COLO829 (cell line): ENCODE data around the gene NAPG.
"Not testable (repeated sequence)": the region's sequence is repeated elsewhere in the genome, so short reads cannot be mapped to it uniquely, and the experiment has no call there.

Experiments
- DNase-seq: peaks from one replicate; pipeline ENCODE4 v3.0.0; 2012; ENCODE audit warnings: low spot score

The NAPG gene

DNA sequence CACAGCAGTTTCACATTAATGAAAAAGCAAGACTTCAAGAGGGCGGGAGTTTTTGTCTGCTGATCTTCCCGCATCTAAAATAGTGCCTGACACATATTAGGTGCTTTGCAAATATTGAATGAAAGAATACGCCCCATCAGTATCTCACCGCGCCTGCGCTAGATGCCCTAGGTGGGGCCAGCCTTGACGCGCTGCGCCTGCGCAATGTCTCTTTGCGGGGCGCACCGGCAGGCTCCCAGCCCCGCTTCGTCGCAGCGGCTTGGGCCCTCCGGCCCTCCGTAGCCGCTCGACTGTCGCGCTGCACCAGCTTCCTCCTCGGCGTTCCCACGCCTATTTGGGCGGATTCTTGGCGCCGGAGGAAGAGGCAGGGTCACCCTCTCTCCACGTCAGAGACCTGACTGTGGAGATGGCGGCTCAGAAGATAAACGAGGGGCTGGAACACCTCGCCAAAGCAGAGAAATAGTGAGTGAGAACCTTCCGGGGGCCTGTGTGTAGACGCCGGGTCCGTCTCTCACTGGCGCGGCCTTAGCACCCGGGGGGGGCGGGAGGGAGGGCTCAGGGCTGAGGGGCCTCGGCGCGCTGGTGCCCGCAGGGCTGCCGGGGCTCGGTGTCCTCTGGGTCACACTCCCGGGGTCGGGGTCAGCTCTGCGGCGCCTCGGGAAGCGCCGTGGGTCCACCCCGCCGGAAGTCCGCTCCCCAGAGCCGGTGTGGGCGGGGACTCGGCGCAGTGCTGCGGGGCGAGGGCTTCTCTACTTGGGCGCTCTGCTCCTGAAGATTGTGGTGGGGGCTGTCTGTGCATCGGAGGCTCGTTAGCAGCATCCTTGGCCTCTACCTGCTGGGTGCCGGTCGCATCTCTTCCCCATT lies at the start of gene NAPG:
NAPG (plus strand) TSS at position 331 of the 864 bp plus-strand sequence; CDS start at position 407, 76 bp downstream.
- DNase-seq: peak; percentile 91

DNA sequence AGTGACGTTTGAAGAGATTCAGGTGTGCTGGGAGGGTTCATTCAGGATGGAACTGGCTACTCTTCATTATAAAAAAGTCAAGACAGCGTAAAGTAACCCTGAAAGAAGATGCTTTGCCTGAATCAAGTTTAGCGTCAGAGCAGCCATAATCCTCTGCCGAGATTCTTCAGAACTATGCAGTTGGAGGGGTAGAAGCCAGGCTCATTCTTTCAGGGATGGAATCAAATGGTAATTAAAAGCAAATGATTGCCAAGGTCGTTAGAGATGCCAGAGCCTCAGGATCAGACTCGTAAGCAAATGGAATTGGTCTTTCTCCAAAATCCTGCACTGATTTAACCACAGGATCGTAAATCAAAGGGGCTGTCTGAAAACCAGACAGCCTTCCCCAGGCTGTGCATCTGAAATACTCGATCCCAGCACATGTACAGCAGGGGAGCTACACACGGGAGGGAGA lies 49.5 kb upstream of the NAPG start:
- DNase-seq: no peak

DNA sequence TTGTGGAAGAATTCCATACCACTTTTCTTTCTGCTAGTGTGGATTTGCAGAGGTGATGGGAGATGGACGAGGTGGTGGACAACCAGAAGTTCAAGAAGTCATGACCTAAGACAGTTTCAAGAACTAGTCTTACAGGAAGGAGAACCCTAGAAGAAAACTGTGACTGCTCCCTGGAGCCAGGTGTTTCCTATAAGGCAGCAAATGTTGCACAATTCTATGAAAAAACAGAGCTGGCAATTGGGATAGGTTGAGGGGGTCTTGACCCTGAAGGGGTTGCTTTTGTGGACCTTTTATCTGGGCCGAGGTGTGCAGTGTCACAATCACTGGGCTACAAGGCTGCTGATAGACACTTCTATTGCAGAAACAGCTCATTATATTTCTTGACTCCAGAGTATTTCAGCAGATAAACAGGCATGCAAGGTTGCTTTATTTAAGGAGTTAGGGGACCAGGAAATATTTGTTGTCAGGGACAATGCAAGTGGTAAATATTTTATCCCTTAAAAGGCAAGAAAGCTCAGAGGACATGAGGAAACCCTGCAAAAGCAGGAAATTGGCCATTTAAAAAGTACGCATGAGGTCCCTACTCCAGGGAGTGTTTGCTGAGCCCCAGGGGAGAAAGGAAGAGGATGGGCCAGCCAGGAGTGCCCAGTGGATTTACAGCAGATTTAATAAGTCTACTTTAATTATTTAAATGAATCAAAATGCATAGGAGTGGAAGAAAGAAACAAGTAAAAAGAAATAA lies 48.5 kb upstream of the NAPG start:
- DNase-seq: no peak

- no peak for DNase-seq
These were observed 48.0 kb upstream of the NAPG start for GRCh38 chr18:10477863-10478260.

DNA sequence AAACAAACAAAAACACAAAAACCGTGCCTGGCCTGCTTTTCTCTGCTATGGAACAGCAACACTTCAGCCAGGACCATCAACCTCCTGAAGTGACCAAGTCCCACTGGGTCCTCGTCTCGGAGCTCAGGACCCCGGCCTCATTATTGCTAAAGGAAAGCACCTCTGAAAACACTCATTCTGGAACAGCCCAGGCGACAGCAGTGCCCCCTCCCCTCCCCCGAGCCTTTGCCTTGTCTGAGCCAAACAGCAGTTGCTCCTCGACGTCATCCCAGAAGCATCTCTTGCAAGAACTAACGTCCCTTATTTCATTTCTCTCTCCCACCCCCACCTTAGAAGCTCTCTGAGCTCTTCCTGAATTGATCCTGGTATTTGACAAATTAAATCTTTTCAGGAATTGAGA lies 44.0 kb upstream of the NAPG start:
- no peak for DNase-seq

DNA sequence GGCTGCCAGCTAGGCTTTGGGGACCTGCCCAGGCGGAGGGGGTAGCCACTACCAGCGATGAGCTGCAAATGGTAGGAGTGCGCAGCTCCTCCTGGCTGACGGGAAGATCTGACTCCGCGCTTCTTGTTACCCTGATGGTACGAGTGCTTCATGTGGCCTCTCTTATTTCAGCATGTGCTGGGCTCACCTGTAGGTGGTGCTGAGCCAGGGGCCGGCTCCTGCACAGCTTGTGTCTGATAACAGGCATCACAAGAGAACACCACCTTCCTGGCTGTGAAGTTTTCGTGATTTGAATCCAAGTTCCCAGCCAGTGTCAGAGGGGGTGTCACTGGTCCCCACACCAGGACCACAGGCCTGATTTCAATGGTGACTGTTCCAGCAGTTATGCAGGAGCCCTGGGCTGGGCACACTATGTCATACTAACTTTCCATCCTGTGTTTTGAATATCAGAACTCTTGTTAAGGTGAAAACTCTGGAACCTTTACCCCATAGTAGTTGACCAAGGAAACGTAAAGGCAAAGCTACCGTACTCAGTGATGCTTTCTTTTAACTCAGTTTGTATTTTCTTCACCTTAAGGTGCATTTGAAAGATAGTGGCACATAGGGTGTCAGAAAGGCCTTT lies 43.4 kb upstream of the NAPG start:
- DNase-seq: no peak

DNA sequence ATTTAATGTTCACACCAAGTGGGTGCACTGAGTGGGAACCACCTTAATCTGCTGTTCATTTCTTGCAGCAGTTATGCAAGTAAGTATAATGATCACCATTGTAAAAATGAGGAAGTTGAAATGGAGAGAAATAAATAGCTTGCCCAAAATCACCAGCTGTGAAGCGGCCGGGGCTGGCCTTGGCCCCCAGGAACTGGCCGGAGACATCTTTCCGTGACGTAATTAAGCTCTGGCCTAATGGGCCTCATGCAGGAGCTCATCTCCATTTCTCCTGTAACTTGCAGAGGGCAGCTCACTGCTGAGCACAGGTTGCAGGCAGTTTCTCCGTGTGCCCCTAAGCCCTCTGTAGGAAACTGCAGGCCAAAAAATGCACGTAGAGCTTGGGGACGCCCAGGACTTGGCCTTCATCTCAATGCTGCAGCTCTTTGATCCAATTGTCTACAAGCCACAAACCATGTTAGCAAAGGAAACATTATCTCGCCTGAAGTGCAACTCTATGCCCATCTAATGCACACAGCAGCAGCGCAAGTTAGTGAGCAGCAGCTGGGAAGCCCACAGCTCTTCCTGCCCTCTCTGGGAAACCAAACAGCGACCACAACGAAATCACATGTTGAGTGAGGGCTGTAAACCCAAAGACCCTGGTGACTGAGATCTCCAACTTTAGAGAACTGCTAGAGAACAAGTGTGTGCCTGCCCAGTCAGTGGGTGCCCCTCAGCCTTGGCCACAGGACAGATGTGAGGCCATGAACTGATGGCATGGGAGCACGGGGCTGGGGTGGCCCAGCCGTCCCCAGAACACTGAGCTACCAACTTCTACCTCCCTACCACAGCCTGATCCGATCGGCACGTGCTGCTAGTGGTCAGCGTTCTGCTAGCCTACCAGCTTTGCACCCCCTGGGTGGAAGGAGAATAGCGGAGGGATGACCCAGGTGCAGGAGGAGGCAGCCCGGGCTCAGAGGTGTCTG lies 42.6 kb upstream of the NAPG start:
- DNase-seq: no peak

GRCh38 chr18:10485475-10485874 lies 40.4 kb upstream of the NAPG start:
- no peak for DNase-seq

GRCh38 chr18:10486362-10486761 lies 39.5 kb upstream of the NAPG start:
- DNase-seq: no peak

- no peak for DNase-seq
These were observed 38.7 kb upstream of the NAPG start for GRCh38 chr18:10487154-10487553.

DNA sequence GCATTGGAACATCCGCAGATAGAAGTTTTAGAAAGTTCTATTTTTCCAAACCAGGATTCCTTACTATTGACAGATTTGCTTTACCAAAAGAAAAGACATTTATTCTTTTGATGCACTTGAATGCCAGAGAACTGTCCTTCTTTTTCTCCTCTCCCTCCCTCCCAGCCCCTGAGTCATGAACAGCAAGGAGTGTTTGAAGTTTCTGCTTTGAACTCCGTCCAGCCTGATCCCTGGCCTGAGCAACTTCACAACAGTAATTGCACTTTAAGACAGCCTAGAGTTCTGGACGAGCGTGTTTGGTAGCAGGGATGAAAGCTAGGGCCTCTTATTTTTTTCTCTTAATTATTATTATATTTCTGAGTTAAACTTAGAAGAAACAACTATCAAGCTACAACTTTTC lies 37.8 kb upstream of the NAPG start:
- peak; percentile 57 for DNase-seq

- no peak for DNase-seq
These were observed 35.2 kb upstream of the NAPG start for GRCh38 chr18:10490401-10491165.

GRCh38 chr18:10495936-10496335 lies 29.9 kb upstream of the NAPG start:
- DNase-seq: no peak

DNA sequence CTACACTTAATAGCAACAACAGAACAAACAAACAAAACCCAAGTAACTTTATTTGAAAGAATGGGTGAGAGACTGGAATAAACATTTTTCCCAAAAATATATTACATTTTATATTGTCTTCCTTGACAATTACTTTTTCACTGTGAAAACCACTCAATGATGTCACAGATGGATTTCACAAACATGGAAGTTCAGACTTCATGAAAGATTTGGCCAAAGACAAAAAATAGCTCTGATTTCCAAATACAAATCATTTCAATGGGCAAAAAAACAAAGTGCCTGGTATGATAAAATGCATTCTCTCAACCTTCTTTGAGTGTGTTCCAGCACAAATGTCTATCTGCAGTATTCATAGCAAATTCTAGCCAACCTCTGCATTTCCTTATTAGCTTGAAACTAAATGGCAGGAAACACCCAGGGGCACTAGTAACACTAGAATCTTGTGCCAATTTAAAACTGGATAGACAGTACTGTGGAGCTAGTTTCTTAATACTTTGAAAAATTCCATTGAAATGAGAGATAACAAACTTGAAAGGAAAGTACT lies 28.5 kb upstream of the NAPG start:
- DNase-seq: no peak

GRCh38 chr18:10499230-10499629 lies 26.6 kb upstream of the NAPG start:
- DNase-seq: no peak

- no peak for DNase-seq
These were observed 25.8 kb upstream of the NAPG start for GRCh38 chr18:10500038-10500437.

GRCh38 chr18:10504723-10505122 lies 21.1 kb upstream of the NAPG start:
- DNase-seq: no peak

- DNase-seq: not testable (repeated sequence)
These were observed 19.9 kb upstream of the NAPG start for GRCh38 chr18:10505892-10506291.

GRCh38 chr18:10508591-10508990 lies 17.2 kb upstream of the NAPG start:
- no peak for DNase-seq

DNA sequence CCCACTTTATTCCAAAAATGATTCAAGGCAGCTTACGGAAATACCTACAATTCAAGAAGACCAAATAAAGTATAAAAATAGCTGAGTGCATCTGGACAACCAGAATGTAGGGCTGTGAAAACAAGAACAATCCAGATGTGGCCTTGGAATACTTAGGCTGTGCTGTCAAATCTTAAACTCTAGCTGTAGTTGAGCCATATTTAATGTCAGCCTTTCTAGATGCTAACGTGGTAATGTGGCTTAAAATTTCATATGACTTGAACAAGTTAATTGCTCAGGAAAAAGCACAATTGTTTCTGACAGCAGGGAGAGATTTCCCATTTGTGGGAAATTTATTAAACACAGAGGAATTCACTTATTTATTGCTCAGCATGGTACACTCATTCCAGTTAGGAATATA lies 14.6 kb upstream of the NAPG start:
- DNase-seq: no peak

GRCh38 chr18:10514082-10514481 lies 11.7 kb upstream of the NAPG start:
- no peak for DNase-seq
